Measurements from ENCODE around the gene RHBDD3. TPM values are rescaled to one million over a fixed set of nuclear protein-coding genes. Genes with fewer than 3 reads are reported as not detected.

The RHBDD3 gene
- total RNA-seq, 6 donors from 2014 or later, result 17.3 to 47.1 (median 27.9) TPM

- ATAC-seq (ENCODE audit: low FRiP score in 2 of 2), result no peak
- 82 to 89% methylated on average over 10 to 13 of the region's 13 CpGs for WGBS, 2 donors
- DNase-seq, result peak in 1 of 2 donors; percentile 46
- H3K27ac ChIP-seq, result no peak overlapping the region
- H3K4me3 ChIP-seq, result no peak overlapping the region
- H3K4me1 ChIP-seq, result peaks cover 0 to 14% (median 12%) of the 10 kb centered on the region in 4 donors
- H3K9me3 ChIP-seq, result no peaks in the 10 kb centered on the region
- no peaks in the 10 kb centered on the region for H3K36me3 ChIP-seq
- H3K27me3 ChIP-seq, result no peaks in the 10 kb centered on the region
- no peak for TF ChIP-seq POLR2AphosphoS5 (IDR thresholded peaks at IDR 0.05)
- TF ChIP-seq POLR2A (IDR thresholded peaks at IDR 0.05), result no peak
- TF ChIP-seq, protein P1, sequence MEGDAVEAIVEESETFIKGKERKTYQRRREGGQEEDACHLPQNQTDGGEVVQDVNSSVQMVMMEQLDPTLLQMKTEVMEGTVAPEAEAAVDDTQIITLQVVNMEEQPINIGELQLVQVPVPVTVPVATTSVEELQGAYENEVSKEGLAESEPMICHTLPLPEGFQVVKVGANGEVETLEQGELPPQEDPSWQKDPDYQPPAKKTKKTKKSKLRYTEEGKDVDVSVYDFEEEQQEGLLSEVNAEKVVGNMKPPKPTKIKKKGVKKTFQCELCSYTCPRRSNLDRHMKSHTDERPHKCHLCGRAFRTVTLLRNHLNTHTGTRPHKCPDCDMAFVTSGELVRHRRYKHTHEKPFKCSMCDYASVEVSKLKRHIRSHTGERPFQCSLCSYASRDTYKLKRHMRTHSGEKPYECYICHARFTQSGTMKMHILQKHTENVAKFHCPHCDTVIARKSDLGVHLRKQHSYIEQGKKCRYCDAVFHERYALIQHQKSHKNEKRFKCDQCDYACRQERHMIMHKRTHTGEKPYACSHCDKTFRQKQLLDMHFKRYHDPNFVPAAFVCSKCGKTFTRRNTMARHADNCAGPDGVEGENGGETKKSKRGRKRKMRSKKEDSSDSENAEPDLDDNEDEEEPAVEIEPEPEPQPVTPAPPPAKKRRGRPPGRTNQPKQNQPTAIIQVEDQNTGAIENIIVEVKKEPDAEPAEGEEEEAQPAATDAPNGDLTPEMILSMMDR (IDR thresholded peaks at IDR 0.05), result no peak
- TF ChIP-seq EP300 (IDR thresholded peaks at IDR 0.05), result no peak
Measured at GRCh38 chr22:29217827-29218757, 49.7 kb downstream of the RHBDD3 start.

DNA sequence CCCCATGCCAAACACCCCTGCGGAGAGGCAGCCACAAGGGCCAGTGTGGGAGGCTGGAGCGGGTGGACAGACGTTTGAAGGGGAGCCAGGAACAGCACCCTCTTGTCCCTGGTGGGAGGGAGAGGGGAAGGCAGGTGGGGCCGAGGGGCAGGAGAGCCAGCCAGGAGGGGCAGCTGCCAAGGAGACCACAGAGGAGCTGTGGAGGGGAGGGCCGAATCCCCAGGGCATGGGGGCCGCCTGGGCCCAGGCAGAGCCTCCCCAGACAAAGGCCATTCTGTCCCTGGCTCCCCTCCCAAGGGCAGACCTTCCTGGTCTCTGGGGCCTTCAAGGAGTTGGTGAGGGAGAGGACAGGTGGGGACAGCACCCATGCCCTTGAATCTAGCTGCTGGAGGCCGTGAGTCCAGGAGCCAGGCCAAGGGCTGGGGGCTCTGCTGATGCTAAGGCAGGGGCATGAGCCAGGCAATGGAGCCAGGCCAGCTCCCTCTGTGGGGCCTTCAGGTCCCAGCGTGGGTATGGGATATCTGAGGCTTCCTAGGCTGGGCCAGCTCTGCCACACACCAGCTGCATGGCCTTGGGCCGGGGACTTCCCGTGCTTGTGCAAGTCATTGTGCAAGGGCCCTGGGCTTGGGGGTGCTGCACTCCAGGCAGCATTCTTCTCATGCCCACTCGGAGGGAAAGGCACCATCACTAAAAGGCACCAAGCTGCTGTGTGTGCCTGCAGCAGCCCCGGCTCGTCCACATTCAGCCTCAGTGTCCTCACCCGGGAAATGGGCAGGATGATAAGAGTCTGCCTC lies 50.7 kb downstream of the RHBDD3 start:
- WGBS, 2 donors, result 51 to 72% methylated on average over 6 to 10 of the region's 14 CpGs
- no peaks in the 10 kb centered on the region for H3K36me3 ChIP-seq
- H3K9me3 ChIP-seq, result no peaks in the 10 kb centered on the region
- H3K4me3 ChIP-seq, result no peak overlapping the region
- H3K27me3 ChIP-seq, result no peaks in the 10 kb centered on the region
- H3K27ac ChIP-seq, result peak overlapping the region in 3 of 4 donors; percentile 32 to 56 (median 37)
- ATAC-seq (ENCODE audit: low FRiP score in 2 of 2), result peak; percentile 34 to 55
- TF ChIP-seq, protein P1 (IDR thresholded peaks at IDR 0.05), result no peak
- TF ChIP-seq POLR2AphosphoS5 (IDR thresholded peaks at IDR 0.05), result peak in 1 of 2 donors; percentile 35
- peaks cover 0 to 14% (median 12%) of the 10 kb centered on the region in 4 donors for H3K4me1 ChIP-seq
- DNase-seq, result peak in 1 of 2 donors; percentile 59

- DNase-seq (peak in 1 of 2 donors; percentile 43), ATAC-seq (ENCODE audit: low FRiP score in 2 of 2) (no peak)
- Histone ChIP-seq H3K27ac (peak overlapping the region in 2 of 4 donors; percentile 37 to 56), H3K9me3 (no peaks in the 10 kb centered on the region), H3K36me3 (no peaks in the 10 kb centered on the region), H3K4me3 (no peak overlapping the region), H3K27me3 (no peaks in the 10 kb centered on the region), H3K4me1 (peaks cover 0 to 14% (median 12%) of the 10 kb centered on the region in 4 donors)
- TF ChIP-seq EP300 (IDR thresholded peaks at IDR 0.05), result no peak
- TF ChIP-seq, protein P1 (IDR thresholded peaks at IDR 0.05), result no peak
- WGBS, 2 donors, result 79% methylated on average over 12 to 14 of the region's 14 CpGs
Measured at GRCh38 chr22:29216011-29216872, 51.5 kb downstream of the RHBDD3 start.

DNA sequence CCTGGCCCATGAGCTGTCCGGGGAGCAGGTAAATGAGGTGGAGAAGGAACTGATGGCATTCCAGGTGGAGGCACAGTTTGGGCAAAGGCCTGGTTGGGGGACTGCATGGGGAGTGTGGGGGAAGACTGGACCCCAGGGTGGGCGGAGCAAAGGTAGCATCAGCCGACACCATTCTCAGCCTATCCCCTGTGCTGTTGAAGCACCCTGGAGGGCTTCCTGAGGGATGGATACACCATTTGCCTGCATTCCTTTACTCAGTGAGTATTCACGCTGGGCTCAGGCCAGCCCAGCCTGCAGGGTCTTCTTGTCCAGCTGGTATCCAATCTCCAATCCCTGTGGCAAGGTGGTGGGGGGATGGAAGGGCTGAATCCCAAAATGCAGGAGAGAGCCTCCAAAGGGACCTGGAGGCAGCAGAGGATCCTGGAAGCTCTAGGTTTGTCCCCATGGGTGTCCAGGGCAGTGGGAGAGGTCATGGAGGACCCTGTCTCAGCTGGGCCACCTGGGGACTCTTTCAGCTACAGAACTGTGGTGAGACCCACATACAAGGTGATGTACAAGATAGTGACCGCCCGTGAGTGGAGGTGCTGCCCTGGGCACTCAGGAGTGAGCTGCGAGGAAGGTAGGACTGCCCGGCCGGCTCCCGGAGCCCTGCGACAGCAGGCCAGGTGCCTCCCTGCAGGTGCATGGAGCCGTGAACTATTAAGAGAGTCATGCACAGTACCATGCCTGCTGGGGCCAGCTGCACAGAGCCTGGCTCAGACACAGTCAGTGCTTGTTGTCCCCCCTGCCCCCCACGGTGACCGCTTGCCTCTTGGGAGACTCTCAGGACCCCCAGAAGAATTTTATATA lies 52.5 kb downstream of the RHBDD3 start:
- H3K4me1 ChIP-seq, result peaks cover 0 to 12% (median 9%) of the 10 kb centered on the region in 4 donors
- H3K36me3 ChIP-seq, result no peaks in the 10 kb centered on the region
- TF ChIP-seq POLR2AphosphoS5 (IDR thresholded peaks at IDR 0.05) (no peak), POLR2A (IDR thresholded peaks at IDR 0.05) (no peak), EP300 (IDR thresholded peaks at IDR 0.05) (no peak)
- TF ChIP-seq, protein P1 (IDR thresholded peaks at IDR 0.05), result no peak
- 91 to 97% methylated on average over 12 to 14 of the region's 14 CpGs for WGBS, 2 donors
- H3K27ac ChIP-seq, result no peak overlapping the region
- ATAC-seq (ENCODE audit: low FRiP score in 2 of 2) (no peak), DNase-seq (peak in 1 of 2 donors; percentile 58)
- no peaks in the 10 kb centered on the region for H3K9me3 ChIP-seq
- H3K27me3 ChIP-seq, result no peaks in the 10 kb centered on the region
- H3K4me3 ChIP-seq, result no peak overlapping the region
